GM19043 (cell line): Measurements from ENCODE around the gene GFI1B.
"Not testable (repeated sequence)": the region's sequence is repeated elsewhere in the genome, so short reads cannot be mapped to it uniquely, and the experiment has no call there.

Source experiments
- ATAC-seq: cut with Tn5 transposase; IDR thresholded peaks from one replicate; pipeline ENCODE4 v1.9.1; 2021; ENCODE audit warnings: low read depth; ENCODE audit not compliant: unreplicated experiment

GFI1B gene

GRCh38 chr9:132989998-132990557 lies 11.6 kb downstream of the GFI1B start:
- not testable (repeated sequence) for ATAC-seq

GRCh38 chr9:132990781-132991180 lies 12.3 kb downstream of the GFI1B start:
- no peak for ATAC-seq

GRCh38 chr9:132991351-132992300 lies 13.1 kb downstream of the GFI1B start:
- ATAC-seq, result no peak

GRCh38 chr9:132993511-132993939 lies 15.0 kb downstream of the GFI1B start:
- ATAC-seq, result no peak

- ATAC-seq, result no peak
These were observed 16.1 kb downstream of the GFI1B start for GRCh38 chr9:132994410-132995120.

- no peak for ATAC-seq
These were observed 16.6 kb downstream of the GFI1B start for GRCh38 chr9:132995121-132995420.

- ATAC-seq, result no peak
These were observed 17.4 kb downstream of the GFI1B start for GRCh38 chr9:132995879-132996278.

GRCh38 chr9:132996526-132996925 lies 18.0 kb downstream of the GFI1B start:
- ATAC-seq, result no peak

- ATAC-seq, result no peak
These were observed 19.1 kb downstream of the GFI1B start for GRCh38 chr9:132997591-132997990.

GRCh38 chr9:132998221-132998620 lies 19.7 kb downstream of the GFI1B start:
- ATAC-seq, result not testable (repeated sequence)

GRCh38 chr9:132998831-132999635 lies 20.5 kb downstream of the GFI1B start:
- ATAC-seq, result no peak

GRCh38 chr9:133002147-133003070 lies 23.9 kb downstream of the GFI1B start:
- ATAC-seq, result no peak

GRCh38 chr9:133003071-133003461 lies 24.6 kb downstream of the GFI1B start:
- ATAC-seq, result no peak

GRCh38 chr9:133003671-133004090 lies 25.2 kb downstream of the GFI1B start:
- no peak for ATAC-seq

GRCh38 chr9:133004091-133004998 lies 25.9 kb downstream of the GFI1B start:
- ATAC-seq, result no peak

GRCh38 chr9:133004999-133005760 lies 26.7 kb downstream of the GFI1B start:
- no peak for ATAC-seq

GRCh38 chr9:133005957-133006356 lies 27.5 kb downstream of the GFI1B start:
- ATAC-seq, result no peak
